Measurements from ENCODE around the gene KCNMA1. TPM values are rescaled to one million over a fixed set of nuclear protein-coding genes. Genes with fewer than 3 reads are reported as not detected.
A peak's percentile ranks its signal among the peaks of the same experiment; 100 is the strongest.

KCNMA1 gene
- total and polyA plus RNA-seq, 7 donors: 15.3 to 427 (median 256) TPM

- DNase-seq: no peak
- WGBS, 2 donors: 78 to 83% methylated on average over 8 of the region's 8 CpGs
- no peaks in the 10 kb centered on the region for H3K36me3 ChIP-seq
- no peak overlapping the region for H3K4me3 ChIP-seq
- H3K27me3 ChIP-seq: no peaks in the 10 kb centered on the region
- no peaks in the 10 kb centered on the region for H3K9me3 ChIP-seq
- intact Hi-C loops (cut with DNase I): no loop called here
- peaks cover 0 to 63% (median 30%) of the 10 kb centered on the region in 4 donors for H3K4me1 ChIP-seq
- peak overlapping the region in 3 of 4 donors; percentile 6 to 27 (median 24) for H3K27ac ChIP-seq
- TF ChIP-seq POLR2A (IDR thresholded peaks at IDR 0.05) (no peak), EP300 (IDR thresholded peaks at IDR 0.05) (no peak), CTCF (IDR thresholded peaks at IDR 0.05) (no peak)
Observed at GRCh38 chr10:77441353-77442166, 196.0 kb downstream of the KCNMA1 start.

DNA sequence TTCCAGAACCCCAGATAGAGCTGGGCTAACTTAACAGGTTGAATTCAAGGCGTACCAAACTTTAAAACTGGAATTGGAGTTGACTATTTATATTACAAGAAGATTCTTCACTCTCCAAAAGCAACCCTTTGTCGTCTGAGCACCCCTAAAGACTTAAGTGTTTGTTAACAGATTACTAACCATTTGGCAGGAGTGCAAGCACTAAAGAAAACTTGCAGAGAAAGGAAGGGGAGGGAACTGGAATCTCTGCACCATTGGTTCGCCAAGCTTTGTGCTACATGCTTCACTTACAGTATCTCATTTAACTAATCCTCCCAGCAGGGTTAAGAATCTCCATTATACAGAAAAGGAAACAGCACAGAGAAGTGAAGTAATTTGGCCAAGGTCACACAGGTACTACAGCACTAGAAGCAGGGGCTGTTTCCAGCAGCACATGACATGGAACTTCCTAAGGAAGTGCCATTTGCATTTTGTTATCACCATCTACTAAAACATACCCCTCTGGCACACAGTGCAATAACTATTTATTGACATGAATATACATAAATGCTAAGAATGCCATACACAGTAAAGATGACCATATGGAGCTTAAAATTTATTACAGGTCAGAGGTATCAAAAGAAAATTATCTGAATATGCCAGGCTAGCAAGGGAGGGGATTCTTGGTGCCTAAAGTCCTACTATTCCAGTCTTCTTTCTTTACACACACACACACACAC lies 201.2 kb downstream of the KCNMA1 start:
- Histone ChIP-seq H3K4me1 (peaks cover 0 to 50% (median 29%) of the 10 kb centered on the region in 4 donors), H3K27ac (peak overlapping the region; percentile 15 to 55 (median 36)), H3K36me3 (no peaks in the 10 kb centered on the region), H3K9me3 (no peaks in the 10 kb centered on the region), H3K27me3 (no peaks in the 10 kb centered on the region), H3K4me3 (no peak overlapping the region)
- DNase-seq: no peak
- TF ChIP-seq CTCF (IDR thresholded peaks at IDR 0.05) (no peak), EP300 (IDR thresholded peaks at IDR 0.05) (no peak), POLR2AphosphoS5 (IDR thresholded peaks at IDR 0.05) (no peak), POLR2A (IDR thresholded peaks at IDR 0.05) (no peak)
- 75 to 86% methylated on average over 3 of the region's 3 CpGs for WGBS, 2 donors
- intact Hi-C loops (cut with DNase I): no loop called here

DNA sequence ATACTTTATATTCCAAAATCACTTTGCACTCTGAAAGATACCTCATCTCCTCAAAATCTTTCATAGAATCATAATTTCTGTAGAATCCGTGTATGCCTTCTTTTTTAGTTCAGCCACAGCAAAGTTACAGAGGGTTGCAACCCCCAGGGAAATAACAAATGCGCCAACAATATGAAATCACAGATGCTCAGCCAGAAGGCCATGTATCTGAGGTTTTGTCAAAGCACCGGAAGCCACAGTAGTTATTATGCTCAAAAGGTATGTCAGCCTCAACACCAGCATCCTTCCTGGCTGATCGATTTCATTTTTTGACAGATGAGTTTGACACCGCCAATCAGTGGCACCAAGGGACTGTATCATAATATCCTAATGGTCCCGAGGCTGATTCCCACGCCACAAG lies 204.1 kb downstream of the KCNMA1 start:
- H3K4me1 ChIP-seq: peaks cover 0 to 64% (median 41%) of the 10 kb centered on the region in 4 donors
- H3K9me3 ChIP-seq: no peaks in the 10 kb centered on the region
- no peaks in the 10 kb centered on the region for H3K27me3 ChIP-seq
- TF ChIP-seq EP300 (IDR thresholded peaks at IDR 0.05): no peak
- no peak for TF ChIP-seq POLR2AphosphoS5 (IDR thresholded peaks at IDR 0.05)
- TF ChIP-seq CTCF (IDR thresholded peaks at IDR 0.05): no peak
- TF ChIP-seq POLR2A (IDR thresholded peaks at IDR 0.05): no peak
- no peak overlapping the region for H3K27ac ChIP-seq
- DNase-seq: no peak
- H3K4me3 ChIP-seq: no peak overlapping the region
- 90 to 93% methylated on average over 7 of the region's 7 CpGs for WGBS, 2 donors
- intact Hi-C loops (cut with DNase I): no loop called here
- H3K36me3 ChIP-seq: no peaks in the 10 kb centered on the region

DNA sequence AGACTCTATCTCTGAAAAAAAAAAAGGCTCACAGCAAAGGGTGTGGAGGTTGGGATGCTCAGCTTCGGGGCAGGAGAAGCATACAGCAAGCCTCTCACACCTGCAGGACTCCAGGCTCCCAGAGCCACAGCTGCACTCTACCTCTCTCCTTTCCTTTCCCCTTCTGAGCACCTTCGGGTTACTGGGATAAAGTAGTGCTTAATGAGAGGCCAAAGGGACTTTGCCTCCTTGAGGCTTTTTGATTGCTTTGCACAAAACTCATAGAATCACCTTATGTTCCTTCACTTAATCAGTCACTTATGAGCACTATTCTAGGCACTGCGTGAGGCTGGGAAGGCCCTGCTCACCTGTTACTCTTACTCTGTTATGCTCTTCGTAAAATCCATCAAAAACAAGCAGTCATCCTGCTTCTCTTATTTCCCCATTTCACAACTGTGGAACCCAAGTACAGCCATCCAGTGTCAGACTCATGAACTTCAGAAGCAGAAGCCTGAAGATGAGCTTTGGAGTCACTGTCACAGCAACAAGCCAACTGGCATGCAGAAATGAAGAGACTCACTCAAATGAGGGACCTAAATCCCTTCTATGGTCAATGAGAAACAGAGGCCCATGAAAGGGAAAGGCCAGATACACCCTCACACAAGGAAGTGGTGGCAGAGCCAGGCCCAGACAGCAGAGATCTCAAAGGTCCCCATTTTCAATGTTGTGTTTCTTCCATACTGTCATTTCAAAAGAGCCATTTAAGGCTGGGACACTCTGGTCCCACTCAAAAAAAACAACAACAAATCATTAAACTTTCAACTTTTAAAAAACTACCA lies 205.4 kb downstream of the KCNMA1 start:
- WGBS, 2 donors: 41 to 77% methylated on average over 4 of the region's 4 CpGs
- peak overlapping the region in 3 of 4 donors; percentile 25 to 34 (median 28) for H3K27ac ChIP-seq
- no peak for DNase-seq
- no peak overlapping the region for H3K4me3 ChIP-seq
- intact Hi-C loops (cut with DNase I): no loop called here
- no peaks in the 10 kb centered on the region for H3K27me3 ChIP-seq
- H3K4me1 ChIP-seq: peaks cover 0 to 71% (median 47%) of the 10 kb centered on the region in 4 donors
- TF ChIP-seq POLR2AphosphoS5 (IDR thresholded peaks at IDR 0.05) (no peak), POLR2A (IDR thresholded peaks at IDR 0.05) (no peak), EP300 (IDR thresholded peaks at IDR 0.05) (no peak), CTCF (IDR thresholded peaks at IDR 0.05) (no peak)
- H3K36me3 ChIP-seq: no peaks in the 10 kb centered on the region
- H3K9me3 ChIP-seq: no peaks in the 10 kb centered on the region
